ENCODE results near the gene CATSPER2. TPM values are rescaled to one million over a fixed set of nuclear protein-coding genes. Genes with fewer than 3 reads are reported as not detected.
"Not testable (repeated sequence)": the region's sequence is repeated elsewhere in the genome, so short reads cannot be mapped to it uniquely, and the experiment has no call there.

Gene CATSPER2
- total RNA-seq, result 2.5 TPM

DNA sequence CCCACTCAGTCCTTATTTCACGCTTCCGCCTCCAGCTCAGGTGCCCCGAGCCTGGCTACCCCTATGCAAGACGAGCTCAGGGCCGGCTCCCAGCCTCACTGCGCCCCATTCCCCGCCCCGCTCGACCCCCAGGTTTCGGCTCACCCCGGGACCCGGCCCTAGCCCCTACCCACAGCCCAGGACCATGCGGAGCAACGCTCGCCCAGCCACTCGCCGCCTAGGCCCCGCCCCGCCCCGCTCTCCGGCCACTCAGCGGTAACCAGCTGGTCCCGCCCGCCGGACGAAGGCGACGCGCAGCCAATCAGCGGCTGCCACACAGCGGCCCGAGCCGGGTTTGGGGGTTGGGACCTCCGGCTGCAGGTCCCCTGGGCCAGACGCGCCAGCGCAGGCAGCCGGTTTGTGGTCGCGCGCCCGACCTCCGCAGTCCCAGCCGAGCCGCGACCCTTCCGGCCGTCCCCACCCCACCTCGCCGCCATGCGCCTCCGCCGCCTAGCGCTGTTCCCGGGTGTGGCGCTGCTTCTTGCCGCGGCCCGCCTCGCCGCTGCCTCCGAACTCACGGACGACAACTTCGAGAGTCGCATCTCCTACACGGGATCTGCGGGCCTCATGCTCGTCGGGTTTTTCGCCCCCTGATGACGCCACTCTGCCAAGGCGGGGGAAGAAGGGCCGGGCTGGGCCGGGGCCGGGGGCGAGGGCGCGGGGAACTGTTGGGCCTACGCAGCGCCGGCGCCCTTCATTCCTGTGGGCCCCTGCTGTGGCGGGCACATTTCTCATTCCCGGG, at the start of gene CATSPER2:
Gene CATSPER2 (minus strand): TSS at position 196 of the 781 bp plus-strand sequence. CDS start 783 bp downstream, outside the sequence.
- Histone ChIP-seq H3K4me3 (ENCODE audit: low read length) (no peak within 1 kb of the TSS), H3K27me3 (ENCODE audit: insufficient read depth, low read length) (no peaks in the 10 kb centered on the region), H3K4me1 (ENCODE audit: insufficient read depth, low read length) (no peaks in the 10 kb centered on the region), H3K9me3 (ENCODE audit: low read depth, low read length) (no peaks in the 10 kb centered on the region)

DNA sequence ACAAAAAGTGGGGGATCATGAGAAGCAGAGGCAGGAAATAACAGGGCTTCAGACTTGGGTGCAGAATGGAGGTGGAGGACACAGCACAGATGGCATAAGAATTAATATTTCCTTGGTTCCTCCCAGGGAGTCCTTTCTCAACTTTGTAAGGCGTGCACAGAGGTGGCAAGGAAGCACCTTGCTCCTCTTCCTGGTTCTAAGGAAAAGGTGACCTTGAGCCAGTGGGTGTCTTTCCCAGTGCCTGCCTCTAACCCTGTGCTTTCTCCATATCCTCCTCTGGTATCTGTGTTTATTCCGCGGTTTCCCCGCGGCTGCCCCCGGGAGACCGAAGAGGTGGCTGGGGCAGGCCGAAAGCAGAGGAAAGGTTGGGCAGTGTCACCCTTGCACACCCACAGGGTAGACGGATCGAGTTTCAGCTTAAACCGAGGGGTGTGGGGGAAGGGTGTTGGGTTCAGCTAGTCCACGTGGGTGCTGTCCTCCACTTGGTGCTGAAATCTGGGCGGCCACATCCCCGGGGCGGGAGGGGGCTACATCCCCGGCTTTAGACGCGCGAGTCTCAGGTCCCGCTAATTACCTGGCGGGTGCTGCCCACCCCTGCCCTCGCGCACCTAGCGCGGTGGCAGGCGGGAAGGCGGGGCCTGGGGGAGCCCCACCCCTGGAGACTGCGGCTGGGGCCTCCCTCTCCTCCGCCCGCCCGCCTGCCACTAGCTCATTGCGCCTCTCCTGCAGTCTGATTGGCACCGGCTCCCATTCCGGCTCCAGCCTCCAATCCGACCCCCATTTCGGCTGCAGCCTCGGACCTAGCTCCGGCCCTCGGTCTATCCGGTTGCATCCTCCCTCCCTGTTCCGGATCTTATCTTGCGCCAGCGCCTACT, 44.7 kb upstream of the CATSPER2 start, which contains the start of gene CKMT1A:
Gene CKMT1A (plus strand): TSS at position 712 of the 875 bp plus-strand sequence. CDS start 192 bp downstream, outside the sequence.
- not testable (repeated sequence) for H3K4me3 ChIP-seq (ENCODE audit: low read length); H3K27me3 ChIP-seq (ENCODE audit: insufficient read depth, low read length); H3K9me3 ChIP-seq (ENCODE audit: low read depth, low read length)

DNA sequence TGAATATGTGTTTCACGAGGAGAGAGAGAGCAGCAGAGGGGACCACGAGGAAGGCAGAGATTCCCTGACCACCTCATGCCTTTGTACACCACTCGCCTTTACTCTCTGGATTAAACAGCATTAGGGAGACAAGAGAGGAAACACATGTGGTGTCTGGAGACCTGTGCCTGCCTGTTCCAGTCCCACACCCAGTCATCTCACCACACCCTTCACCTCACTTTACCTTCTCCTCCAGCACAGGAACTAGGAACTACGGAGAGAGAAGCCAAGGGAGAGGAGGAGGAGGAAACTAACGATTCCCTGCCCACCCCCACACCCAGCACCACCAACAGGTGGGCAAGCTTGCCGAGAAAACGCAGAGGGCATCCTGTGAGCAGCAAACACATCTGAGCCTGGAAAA, 44.0 kb upstream of the CATSPER2 start:
- H3K4me3 ChIP-seq (ENCODE audit: low read length); H3K27me3 ChIP-seq (ENCODE audit: insufficient read depth, low read length); H3K4me1 ChIP-seq (ENCODE audit: insufficient read depth, low read length); H3K9me3 ChIP-seq (ENCODE audit: low read depth, low read length): not testable (repeated sequence)

More for the DNA sequence above, 44.7 kb upstream of the CATSPER2 start, which contains the start of gene CKMT1A:
- H3K4me1 ChIP-seq (ENCODE audit: insufficient read depth, low read length), result not testable (repeated sequence)

DNA sequence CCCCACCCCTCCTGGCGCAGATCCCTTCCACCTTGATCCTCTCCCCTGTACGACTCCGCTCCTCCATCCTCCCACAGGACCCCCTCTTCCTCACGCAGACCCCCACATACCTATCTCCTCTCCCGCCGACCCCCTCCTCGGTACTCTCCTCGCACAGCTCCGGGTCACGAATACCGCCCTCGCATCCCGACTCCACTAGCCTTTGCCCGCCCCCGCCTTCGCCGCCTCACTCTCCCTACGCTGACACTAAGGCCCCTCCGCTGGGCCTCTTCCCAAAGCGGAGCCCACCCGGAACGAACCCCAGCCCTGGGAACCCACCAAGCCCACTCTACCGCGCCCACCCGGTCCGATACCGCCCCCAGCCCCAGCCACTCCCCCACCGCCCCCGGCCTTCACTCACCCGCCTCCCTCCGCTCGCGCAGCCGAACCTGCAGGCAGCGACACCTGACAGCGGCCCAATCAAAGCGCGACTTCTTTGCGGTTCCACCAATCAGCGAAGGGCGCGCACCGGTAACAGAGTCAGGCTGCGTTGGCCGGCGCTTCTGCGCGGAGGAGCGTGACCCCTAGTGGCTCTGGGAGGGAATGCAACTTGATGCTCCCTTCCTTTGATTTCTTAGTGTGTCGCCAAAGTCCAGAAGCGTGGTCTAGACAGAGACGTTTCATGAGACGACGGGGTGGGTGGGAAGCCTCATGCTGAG, 41.1 kb upstream of the CATSPER2 start:
- not testable (repeated sequence) for H3K4me1 ChIP-seq (ENCODE audit: insufficient read depth, low read length); H3K9me3 ChIP-seq (ENCODE audit: low read depth, low read length); H3K27me3 ChIP-seq (ENCODE audit: insufficient read depth, low read length); H3K4me3 ChIP-seq (ENCODE audit: low read length)

DNA sequence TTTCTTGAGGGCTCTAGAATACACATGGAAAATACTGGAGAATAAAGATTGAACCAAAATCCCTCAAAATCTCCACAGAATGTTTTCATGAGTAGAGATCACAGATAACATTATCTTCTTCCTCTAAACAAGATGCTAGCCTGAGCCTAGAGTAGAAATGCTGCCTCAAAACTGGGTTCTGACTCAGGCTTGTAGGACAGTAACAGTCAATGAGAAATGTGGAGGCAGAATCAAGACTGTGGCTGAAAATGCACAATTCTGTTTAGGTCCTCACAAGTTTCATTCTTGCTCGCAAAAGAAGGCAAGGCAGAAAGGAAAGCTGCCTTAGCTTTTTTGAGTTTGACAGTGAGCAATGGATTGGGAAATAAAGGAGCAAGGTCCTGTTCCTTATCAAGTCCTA, 25.5 kb upstream of the CATSPER2 start:
- not testable (repeated sequence) for H3K27me3 ChIP-seq (ENCODE audit: insufficient read depth, low read length); H3K9me3 ChIP-seq (ENCODE audit: low read depth, low read length); H3K4me3 ChIP-seq (ENCODE audit: low read length); H3K4me1 ChIP-seq (ENCODE audit: insufficient read depth, low read length)

DNA sequence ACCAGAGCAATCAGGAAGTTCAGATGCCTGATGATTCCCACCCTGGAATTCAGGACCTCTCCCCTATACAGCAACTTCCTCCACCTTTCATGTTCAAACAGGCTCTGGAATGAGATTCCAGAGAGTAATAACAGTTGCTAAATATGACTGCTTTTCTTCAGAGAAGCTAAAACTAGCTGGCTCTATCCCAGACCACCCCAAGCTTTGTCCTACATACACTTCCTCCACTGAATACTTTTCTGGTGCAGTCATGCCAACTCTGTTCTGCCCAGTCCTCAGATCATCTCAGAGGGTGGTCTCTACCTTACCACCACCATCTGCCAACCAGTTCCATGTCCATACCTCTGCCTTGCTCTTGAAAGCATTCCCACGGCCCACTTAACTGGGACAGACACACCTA, 17.5 kb upstream of the CATSPER2 start:
- H3K4me1 ChIP-seq (ENCODE audit: insufficient read depth, low read length); H3K27me3 ChIP-seq (ENCODE audit: insufficient read depth, low read length); H3K9me3 ChIP-seq (ENCODE audit: low read depth, low read length); H3K4me3 ChIP-seq (ENCODE audit: low read length): not testable (repeated sequence)

DNA sequence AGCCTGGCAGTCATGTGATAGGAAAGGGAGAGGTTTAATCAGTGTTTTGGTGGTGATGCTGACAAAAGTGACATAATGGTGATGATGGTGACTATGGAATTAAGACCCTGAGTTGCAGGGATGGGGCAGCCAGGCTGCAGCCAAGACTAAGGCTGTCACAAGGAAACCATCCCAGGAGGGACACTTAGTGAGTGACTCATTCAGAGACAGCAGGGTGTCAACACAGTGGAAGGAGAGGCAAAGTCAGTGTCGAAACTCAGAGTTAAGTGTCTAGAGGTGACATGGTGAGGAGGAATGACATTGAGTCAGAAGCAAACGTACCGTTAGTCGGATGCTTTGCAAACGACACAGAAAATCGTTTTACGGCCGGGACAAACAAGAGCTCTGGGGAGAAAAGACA, 14.7 kb upstream of the CATSPER2 start:
- H3K27me3 ChIP-seq (ENCODE audit: insufficient read depth, low read length); H3K4me3 ChIP-seq (ENCODE audit: low read length): not testable (repeated sequence)

DNA sequence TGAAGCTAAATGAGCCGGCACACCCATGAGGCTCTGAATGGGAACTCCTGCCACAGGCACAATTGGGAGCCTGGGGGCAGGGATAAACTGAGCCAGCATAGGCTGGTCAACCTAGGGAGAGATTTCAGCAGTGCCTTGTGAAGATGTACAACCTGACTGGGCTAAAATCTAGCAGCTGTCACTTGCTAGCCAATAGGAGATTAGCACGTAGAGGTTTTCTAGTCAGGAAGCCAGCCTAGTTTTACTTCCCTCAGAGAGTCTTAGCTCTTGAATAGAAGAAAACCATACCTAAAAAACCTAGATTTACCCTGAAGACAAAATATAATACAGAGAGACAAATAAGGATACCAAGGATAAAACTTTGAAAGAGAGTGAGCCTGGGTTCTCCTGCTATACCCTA, 13.6 kb upstream of the CATSPER2 start:
- H3K27me3 ChIP-seq (ENCODE audit: insufficient read depth, low read length); H3K9me3 ChIP-seq (ENCODE audit: low read depth, low read length); H3K4me1 ChIP-seq (ENCODE audit: insufficient read depth, low read length); H3K4me3 ChIP-seq (ENCODE audit: low read length): not testable (repeated sequence)

More for the DNA sequence above, 14.7 kb upstream of the CATSPER2 start:
- H3K4me1 ChIP-seq (ENCODE audit: insufficient read depth, low read length); H3K9me3 ChIP-seq (ENCODE audit: low read depth, low read length): not testable (repeated sequence)

DNA sequence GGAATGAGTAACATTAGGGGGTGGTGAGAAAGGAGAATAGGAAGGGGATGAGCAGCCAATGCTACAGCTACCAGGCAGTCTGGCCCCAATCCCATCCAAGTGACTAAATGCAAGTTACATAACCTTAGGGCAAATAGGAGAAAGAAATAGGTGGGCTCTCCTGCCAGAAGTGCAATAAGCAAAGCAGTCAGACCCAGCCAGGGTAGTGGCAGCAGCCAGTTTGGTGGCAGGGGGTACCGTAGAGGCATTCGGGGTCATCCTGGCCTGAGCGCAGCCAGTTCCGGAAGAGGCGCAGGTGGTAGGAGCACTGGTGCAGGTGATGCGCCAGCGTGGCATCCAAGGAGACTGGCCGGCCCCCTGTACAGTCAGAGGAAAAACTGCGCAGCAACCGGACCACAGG, 11.1 kb upstream of the CATSPER2 start:
- H3K4me3 ChIP-seq (ENCODE audit: low read length); H3K4me1 ChIP-seq (ENCODE audit: insufficient read depth, low read length); H3K9me3 ChIP-seq (ENCODE audit: low read depth, low read length); H3K27me3 ChIP-seq (ENCODE audit: insufficient read depth, low read length): not testable (repeated sequence)

DNA sequence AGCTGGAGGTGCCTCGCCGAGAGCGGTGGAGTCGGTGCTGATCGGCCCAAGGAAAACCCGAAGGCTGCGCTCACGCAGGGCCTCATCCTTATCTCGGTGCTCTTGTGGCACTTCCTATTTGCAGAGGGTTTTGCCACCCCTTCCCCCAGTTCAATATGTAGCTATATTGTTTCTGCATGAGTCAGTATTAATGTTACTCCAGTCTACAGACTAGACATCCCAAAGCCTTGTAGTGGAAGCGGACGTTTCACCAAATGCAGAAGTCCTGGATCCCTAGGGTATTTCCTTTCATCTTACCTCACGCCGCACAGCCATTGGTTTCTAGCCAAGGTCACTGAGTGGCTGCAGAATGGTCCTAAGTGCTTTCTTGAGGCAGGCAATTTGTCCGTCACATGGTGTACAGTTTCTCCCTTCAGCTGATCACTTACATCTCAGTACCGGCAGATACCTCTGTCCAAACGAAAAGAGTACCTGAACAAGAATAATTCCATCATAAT, 834 bp upstream of the CATSPER2 start:
- not testable (repeated sequence) for H3K9me3 ChIP-seq (ENCODE audit: low read depth, low read length); H3K4me3 ChIP-seq (ENCODE audit: low read length); H3K27me3 ChIP-seq (ENCODE audit: insufficient read depth, low read length); H3K4me1 ChIP-seq (ENCODE audit: insufficient read depth, low read length)

DNA sequence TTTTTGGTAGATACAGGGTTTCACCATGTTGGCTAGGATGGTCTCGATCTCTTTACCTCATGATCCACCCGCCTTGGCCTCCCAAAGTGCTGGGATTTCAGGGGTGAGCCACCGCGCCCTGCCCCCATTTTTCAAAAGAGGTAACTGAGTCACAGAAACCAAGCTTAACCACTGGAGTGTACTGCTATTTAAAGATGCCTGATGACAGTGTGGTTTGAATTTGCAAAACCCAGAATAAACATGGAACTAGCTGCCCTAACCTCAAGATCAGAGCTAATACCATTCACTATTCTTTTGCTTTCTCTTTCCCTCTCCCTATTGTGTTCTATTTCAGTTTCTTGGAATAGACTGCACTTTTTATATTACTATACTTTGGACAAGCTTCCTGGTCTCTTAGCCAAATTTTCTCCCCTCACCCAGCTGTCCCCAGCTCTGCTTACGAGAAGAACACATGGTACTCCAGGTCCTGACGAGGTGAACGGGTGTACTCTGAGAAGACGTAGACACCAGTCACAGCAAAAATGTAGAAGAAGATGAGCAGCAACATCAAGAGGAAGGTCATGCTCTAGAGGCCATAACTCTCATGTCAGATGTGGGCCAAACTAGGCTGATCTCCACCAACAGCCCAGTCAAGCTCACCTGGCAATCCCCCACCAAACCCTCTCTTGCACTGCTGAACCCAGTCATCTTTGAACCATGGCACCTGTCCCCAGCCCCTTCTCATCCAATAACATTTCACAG, 10.0 kb downstream of the CATSPER2 start:
- not testable (repeated sequence) for H3K4me3 ChIP-seq (ENCODE audit: low read length); H3K27me3 ChIP-seq (ENCODE audit: insufficient read depth, low read length); H3K9me3 ChIP-seq (ENCODE audit: low read depth, low read length); H3K4me1 ChIP-seq (ENCODE audit: insufficient read depth, low read length)

DNA sequence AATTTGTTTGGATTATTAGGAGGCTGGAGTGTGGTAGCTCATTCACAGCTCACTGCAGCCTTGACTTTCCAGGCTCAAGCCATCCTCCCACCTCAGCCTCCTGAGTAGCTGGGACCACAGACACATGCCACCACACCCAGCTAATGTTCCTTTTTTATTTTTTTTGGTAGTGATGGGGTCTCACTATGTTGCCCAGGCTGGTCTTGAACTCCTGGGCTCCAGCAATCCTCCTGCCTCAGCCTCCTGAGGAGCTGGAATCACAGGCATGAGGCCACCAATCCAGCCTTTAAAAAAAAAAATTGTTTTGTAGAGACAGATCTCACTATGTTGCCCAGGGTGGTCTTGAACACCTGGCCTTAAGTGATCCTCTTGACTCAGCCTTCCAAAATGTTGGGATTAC, 21.7 kb downstream of the CATSPER2 start:
- H3K27me3 ChIP-seq (ENCODE audit: insufficient read depth, low read length); H3K4me3 ChIP-seq (ENCODE audit: low read length); H3K4me1 ChIP-seq (ENCODE audit: insufficient read depth, low read length); H3K9me3 ChIP-seq (ENCODE audit: low read depth, low read length): not testable (repeated sequence)

DNA sequence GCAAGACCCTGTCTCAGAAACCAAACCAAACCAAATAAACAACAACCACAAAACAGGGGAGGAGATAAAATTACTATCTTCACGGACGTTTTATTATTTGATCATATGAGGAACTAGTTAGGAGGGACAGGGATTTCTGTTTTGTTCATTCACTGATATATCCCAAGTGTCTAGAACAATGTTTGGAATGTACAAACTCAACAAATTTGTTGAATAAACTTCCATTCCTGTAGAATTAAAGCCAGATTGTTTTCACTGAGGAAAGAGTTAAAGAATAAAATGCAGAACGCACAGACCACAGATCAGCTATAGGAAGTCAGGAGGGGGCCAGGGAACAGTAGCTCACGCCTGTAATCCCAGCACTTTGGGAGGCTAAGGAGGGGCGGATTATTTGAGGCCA, 23.5 kb downstream of the CATSPER2 start:
- Histone ChIP-seq H3K4me3 (ENCODE audit: low read length) (no peak overlapping the region), H3K4me1 (ENCODE audit: insufficient read depth, low read length) (no peaks in the 10 kb centered on the region), H3K27me3 (ENCODE audit: insufficient read depth, low read length) (no peaks in the 10 kb centered on the region), H3K9me3 (ENCODE audit: low read depth, low read length) (no peaks in the 10 kb centered on the region)

DNA sequence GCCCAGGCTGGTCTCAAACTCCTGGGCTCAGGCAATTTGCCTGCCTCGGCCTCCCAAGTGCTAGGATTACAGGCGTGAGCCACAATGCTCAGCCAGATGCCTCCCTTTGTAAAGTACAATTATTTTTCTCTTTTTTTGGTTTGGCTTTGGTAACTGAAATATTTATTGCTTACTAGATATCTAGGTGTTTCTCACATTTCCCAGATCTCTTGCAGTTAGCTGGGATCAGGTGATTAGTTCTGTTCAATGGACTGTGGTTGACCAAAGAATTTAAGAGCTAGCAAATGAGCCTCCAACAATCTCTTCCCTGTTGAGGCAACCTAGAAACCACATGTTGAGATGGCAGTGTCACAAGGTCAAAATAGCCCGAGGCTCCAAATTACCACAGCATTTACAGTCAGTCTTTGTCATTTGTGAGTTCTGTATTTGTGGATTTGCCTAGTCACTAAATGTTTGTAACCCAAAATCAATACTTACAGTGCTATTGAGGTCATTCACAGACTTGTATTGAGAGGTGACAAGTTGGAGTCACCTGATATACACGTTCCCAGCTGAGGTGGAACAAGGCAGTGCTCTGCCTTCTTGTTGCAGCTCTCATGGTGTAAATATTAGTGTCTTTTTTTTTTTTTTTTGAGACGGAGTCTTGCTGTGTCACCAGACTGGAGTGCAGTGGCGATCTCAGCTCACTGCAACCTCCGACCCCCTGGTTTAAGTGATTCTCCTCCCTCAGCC, 26.4 kb downstream of the CATSPER2 start:
- not testable (repeated sequence) for H3K27me3 ChIP-seq (ENCODE audit: insufficient read depth, low read length); H3K9me3 ChIP-seq (ENCODE audit: low read depth, low read length); H3K4me3 ChIP-seq (ENCODE audit: low read length); H3K4me1 ChIP-seq (ENCODE audit: insufficient read depth, low read length)
